ENCODE measurements around the gene STX16.

GRCh38 chr20:58713801-58714339, 62.8 kb downstream of the STX16 start:
- TF ChIP-seq CTCF (IDR thresholded peaks at IDR 0.05; ENCODE audit: poor library complexity) (no peak), EZH2phosphoT487 (IDR thresholded peaks at IDR 0.05; ENCODE audit: low read depth, severe bottlenecking, unreplicated experiment) (no peak)

All from hepatocyte (in vitro differentiated cells).